PC-9 (cell line): ENCODE data around the gene ESR2. TPM values are rescaled to one million over a fixed set of nuclear protein-coding genes. Genes with fewer than 3 reads are reported as not detected.

Source experiments
- BruUV-seq: library from RNA; stranded (reverse); fragments of 400-500 nt; replicated peaks from 2 replicates; lab custom pipeline; 2021; lab: Mats Ljungman, UMichigan
- CTCF ChIA-PET: fragments of 300-600 bp; sonication (Branson Sonifier 250); formaldehyde crosslinking; loops from one replicate; lab custom pipeline; 2022; ENCODE audit warnings: antibody characterized with exemption; lab: Charles Lee
- POLR2A ChIA-PET: fragments of 300-600 bp; sonication (Branson Sonifier 250); formaldehyde crosslinking; loops from one replicate; lab custom pipeline; 2022; ENCODE audit warnings: antibody characterized with exemption; ENCODE audit not compliant: unreplicated experiment; lab: Charles Lee
- DNase-seq, 2 experiments: peaks; one replicate each; pipeline versions ENCODE4 v3.0.0 to v3.0.0-alpha.2; 2015 to 2022; ENCODE audit warnings: mixed read lengths in 1 of 2
- H2AFZ ChIP-seq: fragments of 200-600 bp; sonication (generic); 2 replicates; pipeline ENCODE4 v1.8.1; 2017; ENCODE audit warnings: antibody characterized with exemption
- H3F3A ChIP-seq: fragments of 200-600 bp; sonication (generic); 2 replicates; pipeline ENCODE4 v1.8.1; 2017; ENCODE audit warnings: antibody characterized with exemption, mild to moderate bottlenecking, low read depth; ENCODE audit not compliant: insufficient read depth
- H3K27ac ChIP-seq: fragments of 200-600 bp; sonication (generic); 2 replicates; pipeline ENCODE4 v1.6.1; 2016; ENCODE audit warnings: mixed run types
- H3K27me3 ChIP-seq: fragments of 200-600 bp; sonication (generic); 2 replicates; pipeline ENCODE4 v1.6.1; 2016; ENCODE audit warnings: low read depth, mixed run types; ENCODE audit not compliant: insufficient read depth
- H3K36me3 ChIP-seq: fragments of 200-600 bp; sonication (generic); 2 replicates; pipeline ENCODE4 v1.6.1; 2016; ENCODE audit warnings: low read depth, mixed run types
- H3K4me1 ChIP-seq: fragments of 200-600 bp; sonication (generic); replicated peaks from 2 replicates; pipeline ENCODE4 v1.6.1; 2016; ENCODE audit warnings: mixed run types; ENCODE audit not compliant: insufficient read depth
- H3K4me2 ChIP-seq: fragments of 200-600 bp; sonication (generic); 2 replicates; pipeline ENCODE4 v1.6.1; 2017; ENCODE audit warnings: mixed run types
- H3K4me3 ChIP-seq: fragments of 200-600 bp; sonication (generic); 2 replicates; pipeline ENCODE4 v1.6.1; 2016; ENCODE audit warnings: mixed run types
- H3K79me2 ChIP-seq: fragments of 200-600 bp; sonication (generic); 2 replicates; pipeline ENCODE4 v1.6.1; 2017; ENCODE audit warnings: low read depth, mixed run types
- H3K9me2 ChIP-seq: fragments of 200-600 bp; sonication (generic); 2 replicates; pipeline ENCODE4 v1.8.1; 2017; ENCODE audit warnings: mild to moderate bottlenecking; ENCODE audit not compliant: insufficient read depth
- H3K9me3 ChIP-seq: fragments of 200-600 bp; sonication (generic); 2 replicates; pipeline ENCODE4 v1.8.1; 2016; ENCODE audit warnings: low read depth; ENCODE audit not compliant: insufficient read depth
- H4K20me1 ChIP-seq: fragments of 200-600 bp; sonication (generic); 2 replicates; pipeline ENCODE4 v1.8.1; 2017; ENCODE audit not compliant: insufficient read depth
- CTCF ChIP-seq: fragments of 200-600 bp; sonication (generic); conservative IDR thresholded peaks from 2 replicates; pipeline ENCODE4 v1.6.1; 2017; ENCODE audit warnings: mixed run types, antibody characterized with exemption, mild to moderate bottlenecking, moderate library complexity
- EZH2 ChIP-seq: fragments of 200-600 bp; sonication (generic); IDR thresholded peaks from 2 replicates; pipeline ENCODE4 v1.8.0; 2017; ENCODE audit warnings: antibody characterized with exemption, low read depth
- intact Hi-C: fragments of 100-400 bp; cut with micrococcal nuclease; formaldehyde crosslinking; loops from one replicate; pipeline ENCODE4 v1.10.0; 2022; ENCODE audit not compliant: unreplicated experiment
- total RNA-seq: library from RNA; stranded (reverse); gene quantifications from 2 replicates; pipeline ENCODE4 v1.2.3, GENCODE V29; 2021

The ESR2 gene
- total RNA-seq, 1 experiment from 2014 or later = 0.20 TPM

GRCh38 chr14:64249363-64249762 is 44.8 kb downstream of the ESR2 start:
- ChIA-PET CTCF (no interaction called here), POLR2A (no interaction called here)
- no peaks in the 10 kb centered on the region for H3K9me3 ChIP-seq
- no peaks in the 10 kb centered on the region for H3F3A ChIP-seq
- no peaks in the 10 kb centered on the region; the same call in 1 of the 2 replicates for H4K20me1 ChIP-seq
- BruUV-seq = no TSS peak
- no peak overlapping the region for H3K4me3 ChIP-seq
- H3K36me3 ChIP-seq = no peaks in the 10 kb centered on the region
- no peak overlapping the region for H3K4me2 ChIP-seq
- H3K9me2 ChIP-seq = peaks cover 3% of the 10 kb centered on the region; the same call in 1 of the 2 replicates
- H3K27me3 ChIP-seq = no peaks in the 10 kb centered on the region
- TF ChIP-seq CTCF (no peak), EZH2 (no peak)
- H3K27ac ChIP-seq = no peak overlapping the region
- H3K4me1 ChIP-seq = peaks cover 15% of the 10 kb centered on the region
- DNase-seq = no peak
- H3K79me2 ChIP-seq = no peaks in the 10 kb centered on the region
- no peak overlapping the region for H2AFZ ChIP-seq
- intact Hi-C loops = no loop called here

- no peak for TF ChIP-seq CTCF
- no peak for TF ChIP-seq EZH2
- CTCF ChIA-PET = no interaction called here
Measured at GRCh38 chr14:64248689-64249088, 45.5 kb downstream of the ESR2 start.

GRCh38 chr14:64247195-64247594 is 47.0 kb downstream of the ESR2 start:
- Histone ChIP-seq H3K27ac (no peak overlapping the region), H3K79me2 (no peaks in the 10 kb centered on the region), H3F3A (no peaks in the 10 kb centered on the region), H3K4me1 (peaks cover 9% of the 10 kb centered on the region), H3K27me3 (no peaks in the 10 kb centered on the region), H2AFZ (no peak overlapping the region), H4K20me1 (no peaks in the 10 kb centered on the region; the same call in 1 of the 2 replicates), H3K9me3 (no peaks in the 10 kb centered on the region), H3K36me3 (no peaks in the 10 kb centered on the region), H3K9me2 (no peaks in the 10 kb centered on the region), H3K4me2 (no peak overlapping the region; the same call in 1 of the 2 replicates), H3K4me3 (no peak overlapping the region)
- POLR2A ChIA-PET = no interaction called here
- intact Hi-C loops = no loop called here
- no TSS peak for BruUV-seq
- no peak for DNase-seq
- TF ChIP-seq EZH2 (no peak), CTCF (no peak)
- CTCF ChIA-PET = no interaction called here

More at GRCh38 chr14:64248689-64249088, 45.5 kb downstream of the ESR2 start:
- no peaks in the 10 kb centered on the region for H3K79me2 ChIP-seq
- no peak overlapping the region for H3K4me3 ChIP-seq
- H3F3A ChIP-seq = no peaks in the 10 kb centered on the region
- H3K4me2 ChIP-seq = no peak overlapping the region
- no peaks in the 10 kb centered on the region for H3K9me3 ChIP-seq
- POLR2A ChIA-PET = no interaction called here
- H3K36me3 ChIP-seq = no peaks in the 10 kb centered on the region
- intact Hi-C loops = no loop called here
- H3K27ac ChIP-seq = no peak overlapping the region
- no peaks in the 10 kb centered on the region; the same call in 1 of the 2 replicates for H4K20me1 ChIP-seq
- H2AFZ ChIP-seq = no peak overlapping the region
- no peaks in the 10 kb centered on the region for H3K27me3 ChIP-seq
- H3K4me1 ChIP-seq = peaks cover 12% of the 10 kb centered on the region
- H3K9me2 ChIP-seq = no peaks in the 10 kb centered on the region
- no peak for DNase-seq
- no TSS peak for BruUV-seq
